GM23338 (cell line): Measurements from ENCODE around the gene KCNK17.

Experiments
- CREB1 ChIP-seq: fragments of 250-450 bp; sonication (Bioruptor Pico); IDR thresholded peaks from 2 replicates; pipeline ENCODE4 v1.5.0; 2020; ENCODE audit warnings: low read depth, mild to moderate bottlenecking, moderate library complexity
- EZH2 ChIP-seq: fragments of 200-600 bp; sonication (generic); IDR thresholded peaks from one replicate; pipeline ENCODE4 v1.8.0; 2017; ENCODE audit warnings: antibody characterized with exemption, mild to moderate bottlenecking, low read depth; ENCODE audit not compliant: unreplicated experiment
- EZH2phosphoT487 ChIP-seq: fragments of 200-600 bp; sonication (generic); IDR thresholded peaks from one replicate; pipeline ENCODE4 v1.8.1; 2018; ENCODE audit warnings: antibody characterized with exemption; ENCODE audit not compliant: unreplicated experiment
- JUNB ChIP-seq: IDR thresholded peaks from one replicate; pipeline ENCODE4 v1.6.1; 2016; ENCODE audit warnings: antibody characterized with exemption; ENCODE audit not compliant: unreplicated experiment
- NANOG ChIP-seq: IDR thresholded peaks from 2 replicates; pipeline ENCODE4 v1.6.1; 2016; ENCODE audit warnings: antibody characterized with exemption, borderline replicate concordance
- POLR2AphosphoS5 ChIP-seq: IDR thresholded peaks from 2 replicates; pipeline ENCODE4 v1.6.1; 2016; ENCODE audit warnings: antibody characterized with exemption, low read depth
- ZNF114 ChIP-seq: fragments of 250-450 bp; sonication (Bioruptor Pico); IDR thresholded peaks from 2 replicates; pipeline ENCODE4 v1.5.0; 2020; ENCODE audit warnings: mild to moderate bottlenecking, moderate library complexity
- TF ChIP-seq, protein P1 (sequence below), 2 experiments: fragments of 200-600 bp in 1 of 2; sonication (generic) in 1 of 2; conservative IDR thresholded peaks; 2 replicates each; pipeline versions ENCODE4 v1.5.1 to v1.6.1; 2016 to 2017; ENCODE audit warnings: antibody characterized with exemption in 2 of 2, low read depth in 2 of 2, mild to moderate bottlenecking in 2 of 2, moderate library complexity in 1 of 2
- TF ChIP-seq, protein P2 (sequence below): IDR thresholded peaks from one replicate; pipeline ENCODE4 v1.6.1; 2018; ENCODE audit warnings: antibody characterized with exemption; ENCODE audit not compliant: unreplicated experiment

DNA sequence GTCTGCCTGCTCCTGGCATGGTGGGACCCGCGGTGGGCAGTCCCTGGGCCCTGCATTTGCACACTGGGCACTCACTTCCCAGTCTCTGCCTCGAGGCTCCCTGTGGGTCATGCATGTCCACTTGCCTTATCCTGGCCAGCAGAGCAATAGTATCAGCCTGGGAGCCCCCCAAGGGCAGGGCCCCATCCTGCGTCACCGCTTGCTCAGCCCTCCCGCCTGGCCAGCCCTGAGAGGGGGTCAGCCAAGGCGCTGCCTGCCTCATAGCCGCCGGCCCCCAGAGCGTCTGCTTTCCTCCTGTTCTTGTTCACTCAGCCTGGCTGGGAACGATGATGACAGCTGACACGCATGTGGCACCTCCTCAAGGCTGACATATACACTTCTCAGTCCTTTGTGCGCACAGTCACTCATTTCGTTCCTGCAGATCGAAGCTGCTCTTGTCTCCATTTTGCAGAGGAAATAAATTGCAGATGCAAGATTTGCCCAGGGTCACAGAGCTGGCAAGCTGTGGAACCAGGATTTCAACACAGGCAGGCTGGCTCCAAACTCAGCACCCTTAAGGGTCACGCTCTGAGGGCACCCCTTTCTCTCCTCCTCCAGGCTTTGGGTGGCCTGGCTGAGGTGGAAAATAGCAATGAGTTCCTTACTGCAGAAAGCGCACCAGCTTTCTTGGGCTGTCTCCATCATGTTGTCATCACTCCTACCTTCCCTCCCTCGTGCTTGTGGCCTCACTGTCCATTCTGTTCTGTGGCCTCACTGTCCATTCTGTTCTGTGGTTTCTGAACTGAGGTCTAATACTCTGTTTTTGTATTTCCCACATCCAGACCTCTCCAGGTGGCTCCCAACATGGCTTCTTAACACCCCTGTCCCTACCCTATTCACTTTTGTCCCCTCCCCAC, 17.2 kb downstream of the KCNK17 start:
- TF ChIP-seq EZH2phosphoT487 (no peak), EZH2 (no peak), NANOG (no peak), JUNB (no peak), CREB1 (CRISPR knock-in tag) (no peak), POLR2AphosphoS5 (no peak), ZNF114 (CRISPR knock-in tag) (no peak)
- TF ChIP-seq, protein P1, sequence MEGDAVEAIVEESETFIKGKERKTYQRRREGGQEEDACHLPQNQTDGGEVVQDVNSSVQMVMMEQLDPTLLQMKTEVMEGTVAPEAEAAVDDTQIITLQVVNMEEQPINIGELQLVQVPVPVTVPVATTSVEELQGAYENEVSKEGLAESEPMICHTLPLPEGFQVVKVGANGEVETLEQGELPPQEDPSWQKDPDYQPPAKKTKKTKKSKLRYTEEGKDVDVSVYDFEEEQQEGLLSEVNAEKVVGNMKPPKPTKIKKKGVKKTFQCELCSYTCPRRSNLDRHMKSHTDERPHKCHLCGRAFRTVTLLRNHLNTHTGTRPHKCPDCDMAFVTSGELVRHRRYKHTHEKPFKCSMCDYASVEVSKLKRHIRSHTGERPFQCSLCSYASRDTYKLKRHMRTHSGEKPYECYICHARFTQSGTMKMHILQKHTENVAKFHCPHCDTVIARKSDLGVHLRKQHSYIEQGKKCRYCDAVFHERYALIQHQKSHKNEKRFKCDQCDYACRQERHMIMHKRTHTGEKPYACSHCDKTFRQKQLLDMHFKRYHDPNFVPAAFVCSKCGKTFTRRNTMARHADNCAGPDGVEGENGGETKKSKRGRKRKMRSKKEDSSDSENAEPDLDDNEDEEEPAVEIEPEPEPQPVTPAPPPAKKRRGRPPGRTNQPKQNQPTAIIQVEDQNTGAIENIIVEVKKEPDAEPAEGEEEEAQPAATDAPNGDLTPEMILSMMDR (conservative IDR thresholded peaks at IDR 0.05; ENCODE audit: low read depth in 2 of 2): no peak
- TF ChIP-seq, protein P2, sequence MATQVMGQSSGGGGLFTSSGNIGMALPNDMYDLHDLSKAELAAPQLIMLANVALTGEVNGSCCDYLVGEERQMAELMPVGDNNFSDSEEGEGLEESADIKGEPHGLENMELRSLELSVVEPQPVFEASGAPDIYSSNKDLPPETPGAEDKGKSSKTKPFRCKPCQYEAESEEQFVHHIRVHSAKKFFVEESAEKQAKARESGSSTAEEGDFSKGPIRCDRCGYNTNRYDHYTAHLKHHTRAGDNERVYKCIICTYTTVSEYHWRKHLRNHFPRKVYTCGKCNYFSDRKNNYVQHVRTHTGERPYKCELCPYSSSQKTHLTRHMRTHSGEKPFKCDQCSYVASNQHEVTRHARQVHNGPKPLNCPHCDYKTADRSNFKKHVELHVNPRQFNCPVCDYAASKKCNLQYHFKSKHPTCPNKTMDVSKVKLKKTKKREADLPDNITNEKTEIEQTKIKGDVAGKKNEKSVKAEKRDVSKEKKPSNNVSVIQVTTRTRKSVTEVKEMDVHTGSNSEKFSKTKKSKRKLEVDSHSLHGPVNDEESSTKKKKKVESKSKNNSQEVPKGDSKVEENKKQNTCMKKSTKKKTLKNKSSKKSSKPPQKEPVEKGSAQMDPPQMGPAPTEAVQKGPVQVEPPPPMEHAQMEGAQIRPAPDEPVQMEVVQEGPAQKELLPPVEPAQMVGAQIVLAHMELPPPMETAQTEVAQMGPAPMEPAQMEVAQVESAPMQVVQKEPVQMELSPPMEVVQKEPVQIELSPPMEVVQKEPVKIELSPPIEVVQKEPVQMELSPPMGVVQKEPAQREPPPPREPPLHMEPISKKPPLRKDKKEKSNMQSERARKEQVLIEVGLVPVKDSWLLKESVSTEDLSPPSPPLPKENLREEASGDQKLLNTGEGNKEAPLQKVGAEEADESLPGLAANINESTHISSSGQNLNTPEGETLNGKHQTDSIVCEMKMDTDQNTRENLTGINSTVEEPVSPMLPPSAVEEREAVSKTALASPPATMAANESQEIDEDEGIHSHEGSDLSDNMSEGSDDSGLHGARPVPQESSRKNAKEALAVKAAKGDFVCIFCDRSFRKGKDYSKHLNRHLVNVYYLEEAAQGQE: no peak
